GM12891 (cell line): Measurements from ENCODE around the gene ANO3. TPM values are rescaled to one million over a fixed set of nuclear protein-coding genes. Genes with fewer than 3 reads are reported as not detected.
"Not testable (repeated sequence)": the region's sequence is repeated elsewhere in the genome, so short reads cannot be mapped to it uniquely, and the experiment has no call there.

Experiments used
- DNase-seq: peaks from one replicate; pipeline ENCODE4 v3.0.0; 2011; ENCODE audit warnings: low spot score; ENCODE audit not compliant: insufficient read length
- FAIRE-seq: peaks from 2 replicates; lab custom pipeline; 2011; peaks lifted over from hg19 to GRCh38; lab: Jason Lieb, UNC
- PAX5 ChIP-seq: IDR thresholded peaks from 2 replicates; pipeline ENCODE4 v1.6.1; 2011; ENCODE audit warnings: low read length, moderate library complexity, mild to moderate bottlenecking; ENCODE audit not compliant: insufficient read depth, severe bottlenecking
- POLR2A ChIP-seq: IDR thresholded peaks from 2 replicates; pipeline ENCODE4 v1.6.1; 2011; ENCODE audit warnings: low read depth, low read length, control low read depth
- POLR2AphosphoS5 ChIP-seq: IDR thresholded peaks from 2 replicates; pipeline ENCODE4 v1.6.1; 2011; ENCODE audit warnings: low read depth, low read length, control low read depth
- POU2F2 ChIP-seq: IDR thresholded peaks from 2 replicates; pipeline ENCODE4 v1.6.1; 2011; ENCODE audit warnings: low read depth, mild to moderate bottlenecking, control low read depth, low read length, moderate library complexity
- SPI1 ChIP-seq: IDR thresholded peaks from 2 replicates; pipeline ENCODE4 v1.6.1; 2011; ENCODE audit warnings: low read depth, low read length, control low read depth
- TAF1 ChIP-seq: IDR thresholded peaks from 2 replicates; pipeline ENCODE4 v1.6.1; 2011; ENCODE audit warnings: low read depth, low read length, control low read depth
- polyA plus RNA-seq: library from polyadenylated mRNA; unstranded; fragments of >200 nt; gene quantifications from one replicate; pipeline ENCODE4 v1.2.1, GENCODE V29; 2012; ENCODE audit warnings: low read depth, missing spikeins, inconsistent platforms; ENCODE audit not compliant: missing spikeins

ANO3 gene
- 0.05 TPM for polyA plus RNA-seq

DNA sequence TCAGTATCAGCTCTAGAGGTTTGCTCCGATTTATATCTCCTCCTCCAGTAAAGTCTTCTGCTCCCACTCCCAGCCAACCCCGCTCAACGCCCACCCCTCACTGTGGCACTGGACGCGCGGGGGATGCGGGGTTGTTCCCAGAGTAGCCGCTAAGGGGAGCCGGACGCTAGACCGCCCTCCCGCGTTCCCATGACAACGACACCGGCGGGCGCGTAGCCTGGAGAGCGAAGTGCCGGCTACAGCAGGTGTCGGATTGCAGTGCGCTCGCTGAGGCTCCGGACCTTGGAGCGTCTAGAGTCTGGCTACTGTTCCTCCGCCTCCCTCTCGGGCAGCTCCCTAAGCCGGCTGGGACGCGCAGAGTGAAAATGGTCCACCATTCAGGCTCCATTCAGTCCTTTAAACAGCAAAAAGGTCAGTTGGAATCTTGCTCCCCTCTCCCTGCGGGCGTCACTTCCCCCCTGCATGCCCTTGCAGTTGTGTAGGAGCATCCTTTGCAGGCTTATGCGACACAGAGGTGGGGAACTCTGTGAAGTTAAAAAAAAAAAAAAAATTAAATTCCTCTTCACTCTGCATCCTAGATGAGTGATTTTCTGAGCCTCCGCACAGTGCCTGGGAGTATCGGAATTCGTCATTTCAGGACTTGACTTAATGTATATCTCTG, at the start of gene ANO3:
TSS of gene ANO3 (plus strand) at position 220 of the 661 bp plus-strand sequence. CDS start at position 366, 146 bp downstream.
- no peak for TF ChIP-seq POU2F2
- TF ChIP-seq POLR2AphosphoS5: no peak
- no peak for FAIRE-seq

DNA sequence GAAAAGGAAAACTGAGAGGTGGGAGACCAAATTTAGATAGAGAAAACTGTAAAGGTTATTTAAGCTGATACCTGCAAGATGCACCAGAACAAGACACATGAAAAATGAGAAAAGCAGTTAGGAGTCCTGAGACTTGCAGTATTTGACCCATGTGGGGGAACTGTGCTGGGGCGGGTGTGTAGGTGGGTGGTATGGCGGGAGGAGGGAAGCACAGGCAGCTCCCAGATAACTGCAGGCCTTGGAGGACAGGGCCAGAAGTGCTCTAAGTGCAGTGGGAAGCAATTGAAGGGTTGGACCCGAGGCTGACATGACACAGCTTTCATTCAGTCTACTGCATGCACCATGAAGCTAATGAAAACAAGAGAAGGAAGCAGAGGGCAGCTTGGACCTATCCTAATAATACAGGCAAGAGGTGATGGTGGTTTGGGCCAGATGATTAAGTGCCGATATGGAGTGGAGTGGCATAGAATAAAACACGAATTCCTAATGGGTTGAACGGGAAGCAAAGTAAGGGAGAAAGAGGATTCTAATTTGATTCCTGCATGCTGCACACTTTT, 48.0 kb upstream of the ANO3 start:
- TF ChIP-seq PAX5: no peak
- no peak for TF ChIP-seq POU2F2
- no peak for TF ChIP-seq TAF1
- no peak for TF ChIP-seq POLR2A
- TF ChIP-seq POLR2AphosphoS5: no peak
- no peak for TF ChIP-seq SPI1

More for the DNA sequence above, at the start of gene ANO3:
- peak; percentile 37 for DNase-seq

DNA sequence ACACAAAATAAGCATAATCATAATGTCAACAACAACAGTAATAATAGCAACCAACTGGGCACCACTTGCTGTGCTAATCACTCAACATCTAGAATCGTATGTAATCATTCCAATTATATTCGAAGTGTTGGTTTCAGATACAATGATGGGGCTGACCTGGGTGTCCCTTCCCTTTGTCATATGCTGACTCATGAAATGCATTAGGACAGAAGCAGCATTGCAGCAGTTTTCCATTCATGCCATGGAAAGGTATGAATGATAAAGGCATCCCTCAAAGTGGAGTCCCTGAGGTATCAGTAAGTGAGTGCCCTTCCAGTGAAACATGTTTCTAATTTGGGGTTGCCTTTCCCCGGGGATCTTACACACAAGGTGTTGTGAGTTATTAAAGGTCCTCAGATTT, 46.3 kb upstream of the ANO3 start:
- no peak for FAIRE-seq
- TF ChIP-seq POLR2A (no peak), PAX5 (no peak), POLR2AphosphoS5 (no peak), SPI1 (no peak), POU2F2 (no peak), TAF1 (no peak)
- DNase-seq: no peak

More for the DNA sequence above, 48.0 kb upstream of the ANO3 start:
- DNase-seq (no peak), FAIRE-seq (no peak)

DNA sequence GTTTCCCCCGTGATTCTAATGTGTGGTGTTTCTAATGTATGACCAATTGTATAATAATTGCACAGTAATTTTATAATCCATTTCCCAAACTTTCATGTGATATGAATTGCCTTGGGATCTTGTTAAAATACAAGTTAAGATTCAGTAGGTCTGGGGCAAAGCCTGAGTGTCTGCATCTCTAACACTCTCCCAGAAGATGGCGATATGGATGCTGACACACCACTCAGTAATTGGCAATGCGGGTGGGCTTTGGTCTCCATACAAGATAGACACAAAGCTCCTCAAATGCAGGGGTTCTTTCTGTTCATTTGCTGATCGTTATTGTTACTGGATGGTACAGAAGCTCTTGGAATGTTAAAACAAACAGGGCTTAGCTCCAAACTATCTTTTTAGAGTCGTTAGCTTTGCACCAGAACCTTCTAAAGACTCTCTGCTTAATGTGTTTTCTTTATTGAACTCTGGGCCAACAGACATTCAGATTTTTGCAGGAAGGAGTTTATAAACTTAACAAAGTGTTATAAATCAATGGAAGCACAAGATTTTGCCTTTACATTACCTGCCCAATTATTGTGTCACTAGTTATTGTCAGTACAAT, 45.4 kb upstream of the ANO3 start:
- TF ChIP-seq POLR2AphosphoS5: no peak
- no peak for TF ChIP-seq SPI1
- no peak for TF ChIP-seq TAF1
- no peak for TF ChIP-seq POU2F2
- no peak for TF ChIP-seq PAX5
- no peak for TF ChIP-seq POLR2A
- DNase-seq: no peak
- FAIRE-seq: peak; percentile 87

DNA sequence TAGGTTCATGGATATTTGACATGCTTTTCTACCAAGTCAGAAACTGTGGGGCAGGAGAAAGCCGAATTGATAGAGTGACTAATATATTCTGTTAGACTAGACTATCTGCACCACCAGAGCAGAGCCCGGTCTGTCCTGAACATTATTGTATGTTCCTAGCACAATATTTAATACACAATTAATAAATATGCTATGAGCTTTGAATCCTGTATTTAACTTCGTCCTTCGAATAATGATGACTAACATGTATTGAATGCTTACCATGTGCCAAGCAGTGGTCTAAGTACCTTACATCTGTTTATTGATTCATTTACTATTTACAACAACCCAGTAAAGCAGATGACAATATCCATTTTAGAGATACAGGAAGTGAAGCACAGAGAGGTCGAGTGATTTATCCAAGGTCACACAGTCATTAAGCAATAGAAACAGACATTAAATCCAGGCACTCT, 44.8 kb upstream of the ANO3 start:
- FAIRE-seq (no peak), DNase-seq (no peak)
- no peak for TF ChIP-seq TAF1
- no peak for TF ChIP-seq PAX5
- TF ChIP-seq POLR2A: no peak
- no peak for TF ChIP-seq SPI1
- TF ChIP-seq POLR2AphosphoS5: no peak
- TF ChIP-seq POU2F2: no peak

DNA sequence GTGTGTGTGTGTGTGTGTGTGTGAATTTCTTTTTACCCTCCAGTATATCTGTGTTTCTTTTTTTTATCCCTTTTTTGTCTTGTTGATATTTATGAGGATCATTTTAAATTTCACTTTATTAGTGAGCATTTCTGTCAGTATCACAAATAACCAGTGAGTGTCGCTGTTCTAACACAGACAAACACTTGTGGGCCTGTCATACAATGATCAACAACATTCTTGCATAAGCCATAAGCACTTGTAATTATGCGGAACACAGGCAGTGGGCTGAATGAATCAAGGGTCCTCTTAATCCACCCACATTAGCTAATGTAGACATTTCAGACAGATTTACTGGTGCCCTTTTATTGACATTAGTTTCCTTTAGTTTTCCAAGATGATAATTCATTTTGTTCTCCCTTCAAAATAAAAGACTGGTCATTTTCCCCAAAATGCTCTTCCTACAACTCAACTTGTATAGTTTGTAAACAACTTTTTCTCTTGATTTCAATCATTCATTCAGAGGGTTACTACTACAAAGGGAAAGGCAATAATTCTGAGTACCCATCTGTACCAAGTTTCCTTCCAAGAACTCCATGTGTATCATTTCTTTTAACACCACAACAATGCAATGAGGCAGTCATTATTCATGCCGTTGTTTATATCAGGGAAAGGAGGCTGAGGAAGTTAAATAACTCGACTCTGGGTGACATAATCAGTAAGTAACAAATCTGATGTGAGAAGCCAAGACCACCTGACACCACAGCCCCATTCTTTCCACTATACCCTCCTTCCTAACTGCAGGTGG, 34.5 kb upstream of the ANO3 start:
- no peak for TF ChIP-seq SPI1
- no peak for TF ChIP-seq TAF1
- TF ChIP-seq POLR2AphosphoS5: no peak
- no peak for TF ChIP-seq POLR2A
- no peak for TF ChIP-seq POU2F2
- no peak for TF ChIP-seq PAX5
- FAIRE-seq (peak; percentile 66), DNase-seq (no peak)

DNA sequence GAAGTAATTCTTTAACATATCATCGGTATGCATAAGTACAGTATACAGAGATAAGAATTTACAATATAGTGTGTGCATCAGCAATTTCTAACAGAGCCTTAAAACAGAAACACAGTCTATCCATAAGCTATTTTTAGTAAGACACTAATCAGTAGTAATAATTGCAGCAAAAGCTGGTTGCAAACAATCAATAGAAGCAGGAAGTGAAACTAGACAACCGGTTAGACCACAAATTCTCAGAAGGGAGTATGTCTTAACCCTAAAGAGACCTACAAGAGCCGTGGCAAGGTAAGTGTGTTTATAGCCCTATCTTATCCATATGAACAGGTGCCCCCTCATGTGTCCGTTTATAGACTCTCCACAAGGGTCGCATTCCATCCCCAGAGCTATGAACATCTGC, 15.6 kb upstream of the ANO3 start:
- peak; percentile 79 for TF ChIP-seq SPI1
- not testable (repeated sequence) for DNase-seq, FAIRE-seq

DNA sequence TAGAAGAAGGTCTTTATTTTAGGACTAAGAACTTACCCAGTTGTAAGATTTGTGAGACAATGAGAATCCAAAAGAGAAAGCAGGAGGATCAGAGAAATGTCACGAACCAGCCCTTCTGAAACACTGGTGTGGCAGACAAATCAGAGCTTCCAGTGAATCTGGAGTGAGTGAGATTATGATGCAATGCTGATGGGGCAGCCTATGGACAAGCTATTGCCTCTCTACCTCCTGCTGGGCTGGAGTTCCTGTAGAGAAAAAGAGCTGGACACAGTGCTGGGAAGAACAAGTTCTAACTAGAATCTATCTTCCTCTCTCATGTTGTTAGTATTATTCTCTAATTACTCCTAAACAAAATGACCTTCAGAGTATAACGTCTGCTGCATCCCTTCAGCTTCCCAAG, 12.0 kb upstream of the ANO3 start:
- no peak for TF ChIP-seq SPI1
- no peak for TF ChIP-seq POLR2A
- no peak for TF ChIP-seq POU2F2
- no peak for TF ChIP-seq TAF1
- no peak for TF ChIP-seq POLR2AphosphoS5
- TF ChIP-seq PAX5: no peak
- DNase-seq: no peak
- no peak for FAIRE-seq

DNA sequence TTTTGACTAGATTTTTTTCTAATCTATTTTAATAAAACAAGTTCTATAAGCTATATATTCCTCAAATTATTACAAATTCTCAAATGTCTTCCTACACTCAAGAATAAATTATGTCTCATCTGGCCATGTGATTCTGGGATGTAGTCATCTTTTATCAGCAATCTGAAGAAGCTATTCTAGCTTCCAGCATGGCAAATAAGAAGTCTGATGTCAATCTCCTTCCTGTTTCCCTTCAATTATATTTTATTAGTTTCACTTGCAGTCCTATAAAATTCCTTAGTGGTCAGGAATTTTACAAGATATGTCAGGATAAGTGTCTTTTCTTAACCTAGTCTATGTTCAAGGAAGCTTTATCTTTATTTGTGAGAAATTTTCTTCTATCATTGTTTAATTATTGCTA, 10.4 kb upstream of the ANO3 start:
- TF ChIP-seq TAF1 (no peak), POU2F2 (no peak), POLR2AphosphoS5 (no peak), PAX5 (no peak), POLR2A (no peak), SPI1 (no peak)
- FAIRE-seq: no peak
- DNase-seq: no peak
